Gastrocnemius medialis (tissue), 4 donors: Measurements from ENCODE around the gene TUBB2B. TPM values are rescaled to one million over a fixed set of nuclear protein-coding genes. Genes with fewer than 3 reads are reported as not detected.

ENCODE experiments used
- ATAC-seq, 2 donors: fragments of 150-250 bp; one replicate each; pipeline ENCODE4 v1.9.1; 2016
- DNase-seq, 2 donors: peaks; one replicate each; pipeline ENCODE4 v3.0.0-alpha.2; 2019
- H3K27ac ChIP-seq, 4 donors: fragments of 200-600 bp; sonication (generic); 1 replicate in 1 of 4; 2 replicates in 3 of 4; pipeline ENCODE4 v1.5.1; 2016 to 2018; ENCODE audit warnings: mild to moderate bottlenecking in 2 of 4, moderate library complexity in 1 of 4
- H3K27me3 ChIP-seq, 3 donors: fragments of 200-600 bp; sonication (generic) in 2 of 3; 1 replicate in 1 of 3; 2 replicates in 2 of 3; pipeline versions ENCODE4 v1.5.1 to v1.6.0; 2016 to 2019; ENCODE audit warnings: mild to moderate bottlenecking in 1 of 3, moderate library complexity in 1 of 3
- H3K36me3 ChIP-seq, 2 donors: fragments of 200-600 bp; sonication (generic) in 1 of 2; one replicate each; pipeline ENCODE4 v1.5.1; 2017 to 2018
- H3K4me1 ChIP-seq, 2 donors: fragments of 200-600 bp; sonication (generic) in 1 of 2; one replicate each; pipeline ENCODE4 v1.5.1; 2016 to 2017; ENCODE audit warnings: mild to moderate bottlenecking in 2 of 2
- H3K4me3 ChIP-seq, 4 donors: fragments of 200-600 bp; sonication (generic) in 3 of 4; 1 replicate in 1 of 4; 2 replicates in 3 of 4; pipeline ENCODE4 v1.5.1; 2016 to 2019; ENCODE audit warnings: mild to moderate bottlenecking in 2 of 4
- H3K9me3 ChIP-seq, 3 donors: fragments of 200-600 bp; sonication (generic) in 2 of 3; 1 replicate in 1 of 3; 2 replicates in 2 of 3; pipeline ENCODE4 v1.5.1; 2016 to 2019
- POLR2A ChIP-seq, 2 donors: fragments of 450-650 bp; IDR thresholded peaks; one replicate each; pipeline ENCODE4 v1.6.1; 2017; ENCODE audit warnings: antibody characterized with exemption in 2 of 2, mild to moderate bottlenecking in 2 of 2, moderate library complexity in 2 of 2
- in situ Hi-C, 4 donors: fragments of 200-750 bp; cut with MboI; loops; one replicate each; pipeline versions ENCODE4 v1.15.0 to v1.8.0; 2017; ENCODE audit warnings: low sequenced_read_pairs in 4 of 4
- intact Hi-C: fragments of 100-400 bp; cut with DNase I; formaldehyde crosslinking; loops from one replicate; pipeline ENCODE4 v1.15.1; 2023; ENCODE audit warnings: low total_unique reads
- total RNA-seq, 4 donors: library from RNA; depleted of rRNA; stranded (reverse); fragments of >200 nt; gene quantifications; one replicate each; pipeline versions ENCODE4 v1.1.0 to v1.2.3, GENCODE V29; 2016
- TF ChIP-seq, protein P1 (sequence below), 5 experiments: fragments of 450-650 bp in 3 of 5; fragments of 200-600 bp in 2 of 5; sonication (generic) in 2 of 5; IDR thresholded peaks in 4 of 5; conservative IDR thresholded peaks in 1 of 5; 1 replicate in 4 of 5; 2 replicates in 1 of 5; pipeline ENCODE4 v1.5.1; 2016 to 2019; ENCODE audit warnings: antibody characterized with exemption in 5 of 5, mild to moderate bottlenecking in 3 of 5, moderate library complexity in 3 of 5

TUBB2B gene
- total RNA-seq, 4 donors from 2014 or later = 1.5 to 3.5 (median 1.9) TPM

DNA sequence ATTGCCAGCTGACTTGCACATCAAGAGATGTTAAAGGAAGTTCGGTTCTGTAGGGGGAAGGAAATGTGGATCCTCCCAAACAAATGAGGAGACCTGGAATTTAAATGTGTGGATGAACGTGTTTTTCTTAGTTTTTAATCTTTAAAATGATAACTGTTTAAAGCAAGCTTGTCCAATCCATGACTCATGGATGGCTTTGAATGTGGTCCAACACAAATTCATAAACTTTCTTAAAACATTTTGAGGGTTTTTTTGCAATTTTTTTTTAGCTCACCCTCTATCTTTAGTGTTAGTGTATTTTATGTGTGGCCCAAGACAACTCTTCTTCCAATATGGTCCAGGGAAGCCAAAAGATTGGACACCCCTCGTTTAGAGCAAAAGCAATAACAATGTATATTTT is 12.6 kb downstream of the TUBB2B start:
- H3K27me3 ChIP-seq = peaks cover 0 to 7% (median 0%) of the 10 kb centered on the region in 3 donors
- no peaks in the 10 kb centered on the region for H3K4me1 ChIP-seq
- TF ChIP-seq, protein P1, sequence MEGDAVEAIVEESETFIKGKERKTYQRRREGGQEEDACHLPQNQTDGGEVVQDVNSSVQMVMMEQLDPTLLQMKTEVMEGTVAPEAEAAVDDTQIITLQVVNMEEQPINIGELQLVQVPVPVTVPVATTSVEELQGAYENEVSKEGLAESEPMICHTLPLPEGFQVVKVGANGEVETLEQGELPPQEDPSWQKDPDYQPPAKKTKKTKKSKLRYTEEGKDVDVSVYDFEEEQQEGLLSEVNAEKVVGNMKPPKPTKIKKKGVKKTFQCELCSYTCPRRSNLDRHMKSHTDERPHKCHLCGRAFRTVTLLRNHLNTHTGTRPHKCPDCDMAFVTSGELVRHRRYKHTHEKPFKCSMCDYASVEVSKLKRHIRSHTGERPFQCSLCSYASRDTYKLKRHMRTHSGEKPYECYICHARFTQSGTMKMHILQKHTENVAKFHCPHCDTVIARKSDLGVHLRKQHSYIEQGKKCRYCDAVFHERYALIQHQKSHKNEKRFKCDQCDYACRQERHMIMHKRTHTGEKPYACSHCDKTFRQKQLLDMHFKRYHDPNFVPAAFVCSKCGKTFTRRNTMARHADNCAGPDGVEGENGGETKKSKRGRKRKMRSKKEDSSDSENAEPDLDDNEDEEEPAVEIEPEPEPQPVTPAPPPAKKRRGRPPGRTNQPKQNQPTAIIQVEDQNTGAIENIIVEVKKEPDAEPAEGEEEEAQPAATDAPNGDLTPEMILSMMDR (IDR thresholded peaks at IDR 0.05 in 4 of 5, conservative IDR thresholded peaks at IDR 0.05 in 1 of 5) = no peak
- TF ChIP-seq POLR2A (IDR thresholded peaks at IDR 0.05) = no peak
- H3K36me3 ChIP-seq = no peaks in the 10 kb centered on the region
- ATAC-seq = no peak
- H3K27ac ChIP-seq = no peak overlapping the region
- no peak for DNase-seq
- intact Hi-C loops = no loop called here
- no peaks in the 10 kb centered on the region for H3K9me3 ChIP-seq
- in situ Hi-C loops = no loop called here
- no peak overlapping the region for H3K4me3 ChIP-seq

DNA sequence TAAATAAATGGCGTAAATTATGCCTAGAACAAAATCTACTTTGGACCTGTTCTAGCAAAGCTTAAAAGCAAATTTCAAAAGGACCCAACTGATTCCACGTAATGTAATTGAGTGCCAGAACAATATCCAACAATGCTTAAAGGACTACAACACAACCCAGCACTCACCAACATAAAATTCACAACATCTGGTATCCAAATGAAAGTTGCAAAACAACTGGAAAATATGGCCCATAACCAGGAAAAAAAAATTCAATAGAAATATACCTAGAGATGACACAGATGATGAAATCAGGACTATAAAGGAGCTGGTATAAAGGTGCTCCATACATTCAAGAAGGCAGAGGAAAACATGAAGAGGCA is 14.1 kb downstream of the TUBB2B start:
- Histone ChIP-seq H3K9me3 (no peaks in the 10 kb centered on the region), H3K27ac (no peak overlapping the region), H3K4me3 (no peak overlapping the region), H3K27me3 (peaks cover 0 to 12% (median 0%) of the 10 kb centered on the region in 3 donors), H3K36me3 (no peaks in the 10 kb centered on the region), H3K4me1 (no peaks in the 10 kb centered on the region)
- no peak for TF ChIP-seq POLR2A (IDR thresholded peaks at IDR 0.05)
- TF ChIP-seq, protein P1 (IDR thresholded peaks at IDR 0.05 in 4 of 5, conservative IDR thresholded peaks at IDR 0.05 in 1 of 5) = no peak
- ATAC-seq (no peak), DNase-seq (no peak)
- in situ Hi-C loops (no loop called here), intact Hi-C loops (no loop called here)

DNA sequence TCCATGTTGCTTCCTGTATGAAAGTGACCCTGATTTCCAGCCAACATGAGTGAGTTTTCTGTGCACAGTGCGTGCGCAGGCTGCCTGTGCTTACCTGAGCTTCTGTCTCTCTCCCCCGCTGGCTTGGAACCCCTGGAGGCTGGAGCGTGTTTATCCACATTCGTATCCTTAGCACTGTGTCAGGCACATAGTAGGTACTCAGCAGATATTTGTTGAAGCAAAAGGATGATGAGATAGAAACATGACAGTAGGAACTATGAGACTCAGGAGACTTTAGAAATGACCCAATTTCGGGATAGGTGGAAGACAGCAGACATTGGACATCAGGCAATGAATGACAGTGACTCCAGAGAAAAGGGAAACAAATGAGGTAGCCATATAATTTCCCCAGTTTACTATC is 15.2 kb downstream of the TUBB2B start:
- Histone ChIP-seq H3K9me3 (no peaks in the 10 kb centered on the region), H3K27ac (no peak overlapping the region), H3K4me3 (no peak overlapping the region), H3K27me3 (peaks cover 0 to 21% (median 4%) of the 10 kb centered on the region in 3 donors), H3K36me3 (no peaks in the 10 kb centered on the region), H3K4me1 (no peaks in the 10 kb centered on the region)
- DNase-seq (no peak), ATAC-seq (no peak)
- intact Hi-C loops (no loop called here), in situ Hi-C loops (no loop called here)
- TF ChIP-seq, protein P1 (IDR thresholded peaks at IDR 0.05 in 4 of 5, conservative IDR thresholded peaks at IDR 0.05 in 1 of 5) = no peak
- no peak for TF ChIP-seq POLR2A (IDR thresholded peaks at IDR 0.05)

DNA sequence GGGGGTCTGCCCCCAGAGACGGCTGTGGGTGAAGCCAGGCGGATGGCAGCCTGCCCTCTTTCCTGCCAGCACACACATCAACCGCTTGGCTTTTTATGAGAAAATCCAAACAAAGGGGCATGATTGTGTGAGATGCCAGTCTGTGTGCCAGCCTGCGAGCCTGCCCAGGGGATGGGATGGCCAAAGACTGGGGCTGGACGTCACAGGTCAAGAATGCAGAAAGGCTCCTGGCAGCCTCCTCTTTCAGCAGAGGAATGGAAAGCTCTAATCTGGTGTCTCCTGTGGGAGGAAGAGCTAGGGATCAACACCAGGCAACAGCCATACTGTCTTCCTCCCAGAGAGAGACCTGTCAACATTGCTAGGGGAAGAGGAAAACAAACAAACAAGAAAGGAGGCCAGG is 15.8 kb downstream of the TUBB2B start:
- Histone ChIP-seq H3K4me1 (no peaks in the 10 kb centered on the region), H3K9me3 (no peaks in the 10 kb centered on the region), H3K4me3 (no peak overlapping the region), H3K27me3 (peaks cover 0 to 24% (median 8%) of the 10 kb centered on the region in 3 donors), H3K36me3 (no peaks in the 10 kb centered on the region), H3K27ac (no peak overlapping the region)
- ATAC-seq (no peak), DNase-seq (no peak)
- intact Hi-C loops = no loop called here
- TF ChIP-seq POLR2A (IDR thresholded peaks at IDR 0.05) = no peak
- TF ChIP-seq, protein P1 (IDR thresholded peaks at IDR 0.05 in 4 of 5, conservative IDR thresholded peaks at IDR 0.05 in 1 of 5) = no peak
- in situ Hi-C loops = no loop called here

DNA sequence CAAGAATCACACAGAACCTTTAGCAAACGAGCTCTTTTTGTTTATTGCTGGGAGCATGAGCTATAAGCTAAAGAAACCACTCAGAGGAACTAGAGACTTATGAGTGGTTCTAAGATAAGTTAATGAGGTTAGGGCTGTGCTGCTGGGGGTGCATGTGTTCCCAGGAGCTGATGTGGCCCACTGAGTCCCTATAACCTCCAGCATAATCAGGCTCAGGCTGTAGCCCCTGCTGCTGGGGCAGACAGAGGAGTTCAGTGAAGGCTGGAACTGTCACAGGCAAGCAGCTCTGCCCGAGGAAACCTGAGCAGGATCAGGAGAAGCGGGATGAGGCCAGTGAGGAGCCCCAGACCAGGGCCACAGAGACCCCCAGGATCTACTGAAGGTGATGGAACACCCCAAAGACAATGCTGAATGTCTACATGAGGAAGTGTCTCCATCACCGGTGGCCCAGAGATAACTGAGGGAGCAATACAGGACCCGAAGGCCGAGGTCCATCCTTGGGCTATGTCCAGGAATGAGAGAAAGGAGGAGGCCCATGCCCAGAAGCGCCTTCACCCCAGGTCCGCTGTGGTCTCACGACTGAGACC is 17.3 kb downstream of the TUBB2B start:
- H3K9me3 ChIP-seq = no peaks in the 10 kb centered on the region
- intact Hi-C loops (no loop called here), in situ Hi-C loops (no loop called here)
- H3K4me3 ChIP-seq = no peak overlapping the region
- no peaks in the 10 kb centered on the region for H3K4me1 ChIP-seq
- no peaks in the 10 kb centered on the region for H3K36me3 ChIP-seq
- ATAC-seq (no peak), DNase-seq (no peak)
- H3K27ac ChIP-seq = no peak overlapping the region
- H3K27me3 ChIP-seq = peaks cover 0 to 26% (median 8%) of the 10 kb centered on the region in 3 donors
- TF ChIP-seq POLR2A (IDR thresholded peaks at IDR 0.05) = no peak
- TF ChIP-seq, protein P1 (IDR thresholded peaks at IDR 0.05 in 4 of 5, conservative IDR thresholded peaks at IDR 0.05 in 1 of 5) = no peak
